MM.1S (cell line): ENCODE data around the gene GJB6.

Experiments
- DNase-seq: peaks from one replicate; pipeline ENCODE4 v3.0.0-alpha.2; 2015
- H2AFZ ChIP-seq: fragments of 300-600 bp; sonication (generic); 2 replicates; pipeline ENCODE4 v1.6.0; 2016; ENCODE audit warnings: antibody characterized with exemption, low read length
- H3F3A ChIP-seq: fragments of 300-600 bp; sonication (generic); 2 replicates; pipeline ENCODE4 v1.6.1; 2016; ENCODE audit warnings: mild to moderate bottlenecking, antibody characterized with exemption, low read length, moderate library complexity, mixed read lengths; ENCODE audit not compliant: insufficient read depth
- H3K27ac ChIP-seq: fragments of 300-600 bp; sonication (generic); 2 replicates; pipeline ENCODE4 v1.5.1; 2016; ENCODE audit warnings: mild to moderate bottlenecking, low read length
- H3K27me3 ChIP-seq: fragments of 300-600 bp; sonication (generic); replicated peaks from 2 replicates; pipeline ENCODE4 v1.6.0; 2016; ENCODE audit warnings: low read length; ENCODE audit not compliant: insufficient read depth
- H3K36me3 ChIP-seq: fragments of 300-600 bp; sonication (generic); replicated peaks from 2 replicates; pipeline ENCODE4 v1.6.1; 2016; ENCODE audit warnings: mild to moderate bottlenecking, low read length, mixed read lengths; ENCODE audit not compliant: insufficient read depth
- H3K4me1 ChIP-seq: fragments of 300-600 bp; sonication (generic); 2 replicates; pipeline ENCODE4 v1.6.1; 2016; ENCODE audit warnings: low read length, mixed read lengths
- H3K4me2 ChIP-seq: fragments of 300-600 bp; sonication (generic); 2 replicates; pipeline ENCODE4 v1.6.0; 2016; ENCODE audit warnings: low read depth, low read length
- H3K4me3 ChIP-seq: fragments of 300-600 bp; sonication (generic); 2 replicates; pipeline ENCODE4 v1.5.1; 2016; ENCODE audit warnings: low read length, mixed read lengths
- H3K79me2 ChIP-seq: fragments of 300-600 bp; sonication (generic); 2 replicates; pipeline ENCODE4 v1.6.1; 2016; ENCODE audit warnings: mixed run types, low read length, mixed read lengths
- H3K9ac ChIP-seq: fragments of 300-600 bp; sonication (generic); 2 replicates; pipeline ENCODE4 v1.6.1; 2016; ENCODE audit warnings: low read length, mixed read lengths
- H3K9me2 ChIP-seq: fragments of 300-600 bp; sonication (generic); replicated peaks from 2 replicates; pipeline ENCODE4 v1.6.1; 2016; ENCODE audit warnings: mild to moderate bottlenecking, low read length, mixed read lengths; ENCODE audit not compliant: insufficient read depth
- H3K9me3 ChIP-seq: fragments of 300-600 bp; sonication (generic); replicated peaks from 2 replicates; pipeline ENCODE4 v1.6.1; 2016; ENCODE audit warnings: mild to moderate bottlenecking, low read length, mixed read lengths; ENCODE audit not compliant: insufficient read depth
- H4K20me1 ChIP-seq: fragments of 300-600 bp; sonication (generic); 2 replicates; pipeline ENCODE4 v1.6.1; 2016; ENCODE audit warnings: mild to moderate bottlenecking, low read length, moderate library complexity, mixed read lengths; ENCODE audit not compliant: insufficient read depth
- EZH2 ChIP-seq: fragments of 300-600 bp; sonication (generic); optimal IDR thresholded peaks from 2 replicates; pipeline ENCODE3; 2017; ENCODE audit warnings: low read depth, mild to moderate bottlenecking, antibody characterized with exemption, low read length, mixed read lengths
- EZH2phosphoT487 ChIP-seq: fragments of 300-600 bp; sonication (generic); IDR thresholded peaks from 2 replicates; pipeline ENCODE4 v1.6.1; 2018; ENCODE audit warnings: antibody characterized with exemption, low read length
- TF ChIP-seq, protein P1 (sequence below): fragments of 300-600 bp; sonication (generic); IDR thresholded peaks from 2 replicates; pipeline ENCODE4 v1.5.1; 2016; ENCODE audit warnings: antibody characterized with exemption, low read length, mixed read lengths

The GJB6 gene

DNA sequence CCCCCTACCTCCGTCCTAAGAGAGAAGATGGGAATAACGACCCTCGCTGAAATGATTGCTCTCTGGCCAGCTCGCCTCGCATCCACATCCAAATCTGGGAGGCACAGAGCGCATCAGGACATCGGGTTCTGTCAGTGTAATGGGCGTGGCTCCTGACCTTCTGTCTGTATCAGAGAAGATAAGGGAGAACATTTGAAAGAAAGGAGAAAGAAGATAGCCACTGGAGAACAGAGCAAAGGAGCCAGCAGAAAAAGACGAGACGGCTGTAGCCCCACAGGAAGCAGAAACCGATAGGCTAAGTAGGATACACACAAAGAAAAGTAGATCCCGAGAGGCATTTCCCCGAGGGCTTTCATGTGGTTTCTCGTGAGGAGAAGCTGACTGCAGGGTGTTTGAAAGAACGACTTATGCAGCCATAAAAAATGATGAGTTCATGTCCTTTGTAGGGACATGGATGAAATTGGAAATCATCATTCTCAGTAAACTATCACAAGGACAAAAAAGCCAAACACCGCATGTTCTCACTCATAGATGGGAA is 25.4 kb downstream of the GJB6 start:
- no peak for DNase-seq
- Histone ChIP-seq H3K79me2 (no peaks in the 10 kb centered on the region), H3K9me2 (no peaks in the 10 kb centered on the region), H3K4me3 (no peak overlapping the region), H4K20me1 (no peaks in the 10 kb centered on the region), H3K27me3 (no peaks in the 10 kb centered on the region), H3F3A (no peaks in the 10 kb centered on the region), H3K9ac (no peak overlapping the region), H3K4me1 (no peaks in the 10 kb centered on the region), H3K4me2 (no peak overlapping the region), H3K9me3 (no peaks in the 10 kb centered on the region), H2AFZ (no peak overlapping the region), H3K36me3 (no peaks in the 10 kb centered on the region), H3K27ac (no peak overlapping the region)
- TF ChIP-seq EZH2, result no peak
- TF ChIP-seq, protein P1, sequence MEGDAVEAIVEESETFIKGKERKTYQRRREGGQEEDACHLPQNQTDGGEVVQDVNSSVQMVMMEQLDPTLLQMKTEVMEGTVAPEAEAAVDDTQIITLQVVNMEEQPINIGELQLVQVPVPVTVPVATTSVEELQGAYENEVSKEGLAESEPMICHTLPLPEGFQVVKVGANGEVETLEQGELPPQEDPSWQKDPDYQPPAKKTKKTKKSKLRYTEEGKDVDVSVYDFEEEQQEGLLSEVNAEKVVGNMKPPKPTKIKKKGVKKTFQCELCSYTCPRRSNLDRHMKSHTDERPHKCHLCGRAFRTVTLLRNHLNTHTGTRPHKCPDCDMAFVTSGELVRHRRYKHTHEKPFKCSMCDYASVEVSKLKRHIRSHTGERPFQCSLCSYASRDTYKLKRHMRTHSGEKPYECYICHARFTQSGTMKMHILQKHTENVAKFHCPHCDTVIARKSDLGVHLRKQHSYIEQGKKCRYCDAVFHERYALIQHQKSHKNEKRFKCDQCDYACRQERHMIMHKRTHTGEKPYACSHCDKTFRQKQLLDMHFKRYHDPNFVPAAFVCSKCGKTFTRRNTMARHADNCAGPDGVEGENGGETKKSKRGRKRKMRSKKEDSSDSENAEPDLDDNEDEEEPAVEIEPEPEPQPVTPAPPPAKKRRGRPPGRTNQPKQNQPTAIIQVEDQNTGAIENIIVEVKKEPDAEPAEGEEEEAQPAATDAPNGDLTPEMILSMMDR, result no peak
- TF ChIP-seq EZH2phosphoT487, result no peak

- Histone ChIP-seq H3K4me3 (no peak overlapping the region), H3K4me2 (no peak overlapping the region), H3K36me3 (no peaks in the 10 kb centered on the region), H3K9me3 (no peaks in the 10 kb centered on the region), H3K79me2 (no peaks in the 10 kb centered on the region), H3K27ac (no peak overlapping the region), H3K27me3 (no peaks in the 10 kb centered on the region), H4K20me1 (no peaks in the 10 kb centered on the region), H3F3A (no peaks in the 10 kb centered on the region), H3K9me2 (no peaks in the 10 kb centered on the region), H3K4me1 (no peaks in the 10 kb centered on the region), H2AFZ (no peak overlapping the region), H3K9ac (no peak overlapping the region)
- TF ChIP-seq EZH2, result no peak
- TF ChIP-seq, protein P1, result no peak
- TF ChIP-seq EZH2phosphoT487, result no peak
- DNase-seq, result no peak
Measured at GRCh38 chr13:20206065-20206697, 25.9 kb downstream of the GJB6 start.

DNA sequence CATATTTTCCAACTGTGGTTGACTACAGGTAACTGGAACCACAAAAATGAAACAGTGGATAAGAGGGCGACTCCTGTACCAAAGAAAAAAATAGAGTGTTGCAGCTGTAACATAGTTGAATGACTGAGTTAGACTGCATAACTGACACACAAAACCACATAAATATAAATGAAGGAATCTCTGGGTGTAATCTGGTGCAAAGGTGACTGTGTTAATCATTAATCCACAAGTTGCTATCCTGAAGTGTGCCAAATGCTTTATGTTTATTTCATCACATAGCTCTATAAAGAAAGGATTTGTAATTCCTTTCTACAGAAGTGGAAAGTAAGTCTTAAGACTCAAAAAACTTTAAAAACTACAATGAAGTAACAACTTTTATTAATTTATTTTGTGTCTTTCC is 33.3 kb downstream of the GJB6 start:
- H3K4me2 ChIP-seq, result no peak overlapping the region
- no peak overlapping the region for H3K9ac ChIP-seq
- no peaks in the 10 kb centered on the region for H3K79me2 ChIP-seq
- no peaks in the 10 kb centered on the region for H3K36me3 ChIP-seq
- H2AFZ ChIP-seq, result no peak overlapping the region
- H3K4me1 ChIP-seq, result no peaks in the 10 kb centered on the region
- TF ChIP-seq EZH2phosphoT487 (no peak), EZH2 (no peak)
- TF ChIP-seq, protein P1, result no peak
- no peak overlapping the region for H3K27ac ChIP-seq
- H3K9me2 ChIP-seq, result no peaks in the 10 kb centered on the region
- H4K20me1 ChIP-seq, result no peaks in the 10 kb centered on the region
- H3F3A ChIP-seq, result no peaks in the 10 kb centered on the region
- no peaks in the 10 kb centered on the region; the same call in 1 of the 2 replicates for H3K27me3 ChIP-seq
- H3K4me3 ChIP-seq, result no peak overlapping the region
- H3K9me3 ChIP-seq, result no peaks in the 10 kb centered on the region
- no peak for DNase-seq
